GM23248 (cell line): Measurements from ENCODE around the gene ISCA2. TPM values are rescaled to one million over a fixed set of nuclear protein-coding genes. Genes with fewer than 3 reads are reported as not detected.

Source experiments
- DNase-seq: peaks from one replicate; pipeline ENCODE4 v3.0.0-alpha.2; 2015
- H2AFZ ChIP-seq: fragments of 200-600 bp; sonication (generic); 2 replicates; pipeline ENCODE4 v1.6.1; 2016; ENCODE audit warnings: antibody characterized with exemption
- H3F3A ChIP-seq: fragments of 200-600 bp; sonication (generic); 2 replicates; pipeline ENCODE4 v1.6.1; 2016; ENCODE audit warnings: mild to moderate bottlenecking, antibody characterized with exemption, mixed run types; ENCODE audit not compliant: insufficient read depth
- H3K27ac ChIP-seq: fragments of 200-600 bp; sonication (generic); 2 replicates; pipeline ENCODE4 v1.5.1; 2016; ENCODE audit warnings: mild to moderate bottlenecking
- H3K27me3 ChIP-seq: fragments of 200-600 bp; sonication (generic); replicated peaks from 2 replicates; pipeline ENCODE4 v1.6.1; 2016; ENCODE audit warnings: mild to moderate bottlenecking; ENCODE audit not compliant: insufficient read depth
- H3K36me3 ChIP-seq: fragments of 200-600 bp; sonication (generic); 2 replicates; pipeline ENCODE4 v1.6.1; 2016; ENCODE audit warnings: low read depth, mild to moderate bottlenecking
- H3K4me1 ChIP-seq: fragments of 200-600 bp; sonication (generic); 2 replicates; pipeline ENCODE4 v1.6.1; 2016; ENCODE audit warnings: mild to moderate bottlenecking; ENCODE audit not compliant: insufficient read depth
- H3K4me2 ChIP-seq: fragments of 200-600 bp; sonication (generic); one replicate; pipeline ENCODE4 v1.6.1; 2016; ENCODE audit warnings: mild to moderate bottlenecking; ENCODE audit not compliant: unreplicated experiment
- H3K4me3 ChIP-seq: fragments of 200-600 bp; sonication (generic); 2 replicates; pipeline ENCODE4 v1.5.1; 2016; ENCODE audit warnings: mild to moderate bottlenecking
- H3K79me2 ChIP-seq: fragments of 200-600 bp; sonication (generic); 2 replicates; pipeline ENCODE4 v1.6.1; 2016; ENCODE audit warnings: mild to moderate bottlenecking; ENCODE audit not compliant: insufficient read depth
- H3K9ac ChIP-seq: fragments of 200-600 bp; sonication (generic); 2 replicates; pipeline ENCODE4 v1.6.1; 2016; ENCODE audit warnings: mild to moderate bottlenecking
- H3K9me2 ChIP-seq: fragments of 200-600 bp; sonication (generic); 2 replicates; pipeline ENCODE4 v1.6.1; 2016; ENCODE audit warnings: mixed run types, mild to moderate bottlenecking, moderate library complexity; ENCODE audit not compliant: insufficient read depth
- H3K9me3 ChIP-seq: fragments of 200-600 bp; sonication (generic); one replicate; pipeline ENCODE4 v1.6.1; 2017; ENCODE audit warnings: low read depth
- H4K20me1 ChIP-seq: fragments of 200-600 bp; sonication (generic); 2 replicates; pipeline ENCODE4 v1.6.0; 2016; ENCODE audit not compliant: insufficient read depth
- EZH2 ChIP-seq: fragments of 200-600 bp; sonication (generic); IDR thresholded peaks from 2 replicates; pipeline ENCODE4 v1.6.1; 2018; ENCODE audit warnings: antibody characterized with exemption, mild to moderate bottlenecking; ENCODE audit not compliant: insufficient read depth, poor library complexity, severe bottlenecking
- EZH2phosphoT487 ChIP-seq: fragments of 200-600 bp; sonication (generic); IDR thresholded peaks from 2 replicates; pipeline ENCODE4 v1.6.1; 2018; ENCODE audit warnings: antibody characterized with exemption, moderate library complexity, mild to moderate bottlenecking, low read depth; ENCODE audit not compliant: insufficient read depth
- WGBS, 2 experiments: methylation state at CpG; one replicate each; pipeline ENCODE4 v1.1.6; 2015 to 2017; ENCODE audit warnings: low lambda C conversion rate in 2 of 2, low coverage in 1 of 2; ENCODE audit errors: missing lambda C conversion rate in 2 of 2; 5-methylcytosine and 5-hydroxymethylcytosine counted together
- in situ Hi-C: fragments of 300-500 bp; cut with MboI; formaldehyde crosslinking; loops from 2 replicates; pipeline ENCODE4 v1.15.0; 2020
- polyA plus RNA-seq: library from polyadenylated mRNA; unstranded; fragments of >200 nt; fragmentation: Nextera tagmentation; extraction: Ambion mirVana; gene quantifications from 2 replicates; pipeline ENCODE4 v1.2.1, GENCODE V29; 2016
- total RNA-seq: library from RNA; depleted of rRNA; stranded (reverse); fragments of >200 nt; shearing (Covaris generic); gene quantifications from 2 replicates; pipeline ENCODE4 v1.2.3, GENCODE V29; 2014

The ISCA2 gene
- total and polyA plus RNA-seq, 2 experiments from 2014 or later: 12.3 to 60.0 TPM

GRCh38 chr14:74503938-74504335, 10.4 kb downstream of the ISCA2 start:
- TF ChIP-seq EZH2phosphoT487 (no peak), EZH2 (no peak)
- in situ Hi-C loops: no loop called here

GRCh38 chr14:74504412-74504811, 10.8 kb downstream of the ISCA2 start:
- no peak for DNase-seq
- Histone ChIP-seq H3K9ac (no peak overlapping the region), H2AFZ (no peak overlapping the region), H3K4me2 (no peak overlapping the region), H3K4me3 (no peak overlapping the region), H3F3A (peaks cover 12% of the 10 kb centered on the region), H3K27me3 (no peaks in the 10 kb centered on the region), H3K27ac (no peak overlapping the region), H3K9me2 (no peaks in the 10 kb centered on the region), H4K20me1 (no peaks in the 10 kb centered on the region), H3K36me3 (peaks cover 32% of the 10 kb centered on the region), H3K79me2 (no peaks in the 10 kb centered on the region), H3K9me3 (no peaks in the 10 kb centered on the region), H3K4me1 (no peaks in the 10 kb centered on the region)
- TF ChIP-seq EZH2 (no peak), EZH2phosphoT487 (no peak)
- in situ Hi-C loops: no loop called here
- WGBS, 2 experiments: 90 to 92% methylated on average over 4 of the region's 4 CpGs

More at GRCh38 chr14:74503938-74504335, 10.4 kb downstream of the ISCA2 start:
- Histone ChIP-seq H3F3A (peaks cover 17% of the 10 kb centered on the region), H3K9ac (no peak overlapping the region), H3K27ac (no peak overlapping the region), H3K9me3 (no peaks in the 10 kb centered on the region), H3K27me3 (no peaks in the 10 kb centered on the region), H4K20me1 (no peaks in the 10 kb centered on the region), H3K4me3 (no peak overlapping the region), H3K4me1 (no peaks in the 10 kb centered on the region), H2AFZ (no peak overlapping the region), H3K79me2 (no peaks in the 10 kb centered on the region), H3K9me2 (no peaks in the 10 kb centered on the region), H3K4me2 (no peak overlapping the region), H3K36me3 (peaks cover 37% of the 10 kb centered on the region)
- no peak for DNase-seq
- WGBS, 2 experiments: 98 to 99% methylated on average over 9 to 12 of the region's 12 CpGs

GRCh38 chr14:74504874-74505720, 11.5 kb downstream of the ISCA2 start:
- Histone ChIP-seq H2AFZ (no peak overlapping the region), H4K20me1 (no peaks in the 10 kb centered on the region), H3K4me3 (no peak overlapping the region), H3K27me3 (no peaks in the 10 kb centered on the region), H3K4me2 (no peak overlapping the region), H3F3A (peaks cover 5% of the 10 kb centered on the region), H3K27ac (no peak overlapping the region), H3K36me3 (peaks cover 32% of the 10 kb centered on the region; the same call in 1 of the 2 replicates), H3K9ac (no peak overlapping the region), H3K9me2 (no peaks in the 10 kb centered on the region), H3K4me1 (peaks cover under 1% of the 10 kb centered on the region), H3K79me2 (no peaks in the 10 kb centered on the region), H3K9me3 (no peaks in the 10 kb centered on the region)
- TF ChIP-seq EZH2: no peak
- no peak for TF ChIP-seq EZH2phosphoT487
- 86 to 89% methylated on average over 19 to 20 of the region's 20 CpGs for WGBS, 2 experiments
- in situ Hi-C loops: no loop called here
- DNase-seq: no peak

- Histone ChIP-seq H3K36me3 (peaks cover 28% of the 10 kb centered on the region; the same call in 1 of the 2 replicates), H3F3A (peaks cover 5% of the 10 kb centered on the region), H3K27me3 (no peaks in the 10 kb centered on the region), H3K4me2 (no peak overlapping the region), H2AFZ (no peak overlapping the region), H3K9me2 (no peaks in the 10 kb centered on the region), H3K9ac (no peak overlapping the region), H3K4me3 (no peak overlapping the region), H3K4me1 (peaks cover 8% of the 10 kb centered on the region), H3K27ac (no peak overlapping the region), H3K9me3 (no peaks in the 10 kb centered on the region), H3K79me2 (no peaks in the 10 kb centered on the region), H4K20me1 (no peaks in the 10 kb centered on the region)
- 91 to 94% methylated on average over 17 of the region's 17 CpGs for WGBS, 2 experiments
- DNase-seq: no peak
- no peak for TF ChIP-seq EZH2phosphoT487
- TF ChIP-seq EZH2: no peak
- in situ Hi-C loops: no loop called here
These were observed 12.3 kb downstream of the ISCA2 start for GRCh38 chr14:74505831-74506230.
